Measurements from ENCODE around the gene BLID. TPM values are rescaled to one million over a fixed set of nuclear protein-coding genes. Genes with fewer than 3 reads are reported as not detected.

BLID gene
- total and polyA plus RNA-seq, 2 of the 8 experiments (the other 6 are each of a cell fraction or from before 2014, with no cell fraction given) = not detected

DNA sequence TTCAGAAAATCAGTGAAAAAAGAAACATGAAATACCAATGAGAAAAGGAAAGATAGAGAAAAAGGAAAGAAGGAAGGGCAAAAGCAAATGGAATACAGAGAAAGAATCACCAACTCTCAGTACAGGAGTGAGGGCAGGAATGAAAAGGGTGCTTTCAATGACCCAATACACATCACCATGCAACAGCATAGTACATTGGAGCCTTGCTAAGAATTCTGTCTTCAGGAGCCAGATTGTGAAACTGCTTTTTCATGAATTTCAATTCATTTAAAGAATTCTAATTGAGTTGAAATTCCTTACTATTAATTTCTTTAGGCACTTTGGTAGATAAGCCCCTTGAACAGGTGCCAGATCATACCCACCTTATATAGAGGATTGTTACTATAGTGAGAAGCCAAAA lies 34.9 kb downstream of the BLID start:
- TF ChIP-seq BACH1 (IDR thresholded peaks at IDR 0.05; ENCODE audit: low read length) (no peak), POU5F1 (IDR thresholded peaks at IDR 0.05; ENCODE audit: low read depth, low read length) (no peak), TAF7 (optimal IDR thresholded peaks at IDR 0.05; ENCODE audit: borderline replicate concordance, low read depth, low read length) (no peak), CBX5 (IDR thresholded peaks at IDR 0.05; ENCODE audit: low read depth, low read length) (no peak), POLR2AphosphoS5 (IDR thresholded peaks at IDR 0.05; ENCODE audit: low read depth, low read length) (no peak), EGR1 (IDR thresholded peaks at IDR 0.05; ENCODE audit: borderline replicate concordance, low read depth, low read length) (no peak), SP4 (IDR thresholded peaks at IDR 0.05; ENCODE audit: low read length) (no peak), EP300 (IDR thresholded peaks at IDR 0.05; ENCODE audit: borderline replicate concordance in 1 of 2, low read depth in 2 of 2, low read length in 2 of 2) (no peak), POLR2A (IDR thresholded peaks at IDR 0.05; ENCODE audit: control extremely low read depth in 1 of 2, low read depth in 2 of 2, low read length in 2 of 2) (no peak), RBBP5 (IDR thresholded peaks at IDR 0.05; ENCODE audit: borderline replicate concordance, low read depth, low read length) (no peak), PHF8 (conservative IDR thresholded peaks at IDR 0.05; ENCODE audit: low read depth, low read length) (no peak), KDM1A (IDR thresholded peaks at IDR 0.05; ENCODE audit: borderline replicate concordance, low read length) (no peak), HDAC2 (IDR thresholded peaks at IDR 0.05; ENCODE audit: borderline replicate concordance in 1 of 2, low read depth in 2 of 2, low read length in 2 of 2) (no peak), ZNF274 (IDR thresholded peaks at IDR 0.05; ENCODE audit: borderline replicate concordance, extremely low read depth, low read length) (no peak), CEBPB (IDR thresholded peaks at IDR 0.05; ENCODE audit: low read depth, low read length) (no peak), JUND (IDR thresholded peaks at IDR 0.05; ENCODE audit: low read length) (no peak)
- TF ChIP-seq, protein P1, sequence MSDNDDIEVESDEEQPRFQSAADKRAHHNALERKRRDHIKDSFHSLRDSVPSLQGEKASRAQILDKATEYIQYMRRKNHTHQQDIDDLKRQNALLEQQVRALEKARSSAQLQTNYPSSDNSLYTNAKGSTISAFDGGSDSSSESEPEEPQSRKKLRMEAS (IDR thresholded peaks at IDR 0.05) = no peak
- CTCF ChIA-PET (ENCODE audit: partially characterized antibody) = no interaction called here
- no peak overlapping the region for H2BK15ac ChIP-seq (ENCODE audit: low read length)
- no peak overlapping the region for H3K56ac ChIP-seq (replicated peaks; ENCODE audit: insufficient read length, low read depth, low read length)
- H4K5ac ChIP-seq (ENCODE audit: insufficient read length, low read depth, low read length) = no peak overlapping the region
- FAIRE-seq = no peak
- POLR2A ChIA-PET (ENCODE audit: partially characterized antibody) = no interaction called here
- no peak overlapping the region for H2BK5ac ChIP-seq (ENCODE audit: low read depth, low read length)
- H3K79me1 ChIP-seq (ENCODE audit: low read depth, low read length) = no peaks in the 10 kb centered on the region
- no peaks in the 10 kb centered on the region for H3K79me2 ChIP-seq (ENCODE audit: control insufficient read depth in 1 of 2, insufficient read depth in 2 of 2, low read length in 2 of 2)
- no peak overlapping the region for H2AK5ac ChIP-seq (ENCODE audit: low read depth, low read length)
- H3K9ac ChIP-seq (replicated peaks in 1 of 4; ENCODE audit: extremely low read depth in 1 of 4, low read depth in 3 of 4, low read length in 3 of 4) = no peak overlapping the region
- no peak overlapping the region for H2BK120ac ChIP-seq (replicated peaks; ENCODE audit: low read depth, low read length)
- no peak overlapping the region for H3K4me3 ChIP-seq (ENCODE audit: extremely low read depth in 1 of 4, insufficient read depth in 2 of 4, low read depth in 3 of 4, low read length in 4 of 4)
- no peak overlapping the region for H3K23ac ChIP-seq (ENCODE audit: insufficient read length)
- H3K9me3 ChIP-seq (ENCODE audit: insufficient read depth in 2 of 2, low read depth in 1 of 2, low read length in 1 of 2) = no peaks in the 10 kb centered on the region
- H3K27me3 ChIP-seq (replicated peaks in 1 of 4; ENCODE audit: control insufficient read depth in 3 of 4, extremely low read depth in 1 of 4, insufficient read depth in 3 of 4, low read length in 3 of 4) = peaks cover 0 to 1% (median 0%) of the 10 kb centered on the region in 4 experiments; a peak in 1 of 7 replicates
- no peak overlapping the region for H2BK20ac ChIP-seq (ENCODE audit: low read length)
- no peak overlapping the region for H3K27ac ChIP-seq (ENCODE audit: low read depth, low read length)
- H4K91ac ChIP-seq (replicated peaks; ENCODE audit: insufficient read length, low read length) = no peak overlapping the region
- no peak overlapping the region for H3K4ac ChIP-seq (replicated peaks; ENCODE audit: insufficient read length, low read depth, low read length)
- H3K23me2 ChIP-seq (ENCODE audit: low read depth, low read length) = no peaks in the 10 kb centered on the region
- no peak for DNase-seq (ENCODE audit: low read depth in 1 of 2, low spot score in 2 of 2)
- H3K4me1 ChIP-seq (replicated peaks in 1 of 4; ENCODE audit: control insufficient read depth in 3 of 4, insufficient read depth in 4 of 4, low read length in 3 of 4) = no peaks in the 10 kb centered on the region
- no peak overlapping the region for H3K4me2 ChIP-seq (ENCODE audit: insufficient read depth in 1 of 2, low read depth in 2 of 2, low read length in 2 of 2)
- no peak overlapping the region for H3K14ac ChIP-seq (ENCODE audit: insufficient read length)
- H3K18ac ChIP-seq (ENCODE audit: extremely low read depth, low read length) = no peak overlapping the region
- no peak overlapping the region for H2AFZ ChIP-seq (ENCODE audit: low read length)
- no peaks in the 10 kb centered on the region for H4K20me1 ChIP-seq (replicated peaks in 1 of 2; ENCODE audit: control insufficient read depth in 1 of 2, insufficient read depth in 2 of 2, low read length in 2 of 2)
- no peak overlapping the region for H4K8ac ChIP-seq (ENCODE audit: extremely low read depth, insufficient read depth, low read length)
- H2BK12ac ChIP-seq (ENCODE audit: low read depth, low read length) = no peak overlapping the region
- no peaks in the 10 kb centered on the region for H3K36me3 ChIP-seq (ENCODE audit: control insufficient read depth in 2 of 4, insufficient read depth in 4 of 4, low read length in 3 of 4)
